NCI-H345 treated with DMSO at 0.1 percent for 48 hours (cell line): ENCODE results near the gene NUDT17.
"Not testable (repeated sequence)": the region's sequence is repeated elsewhere in the genome, so short reads cannot be mapped to it uniquely, and the experiment has no call there.

Experiments used
- DNase-seq: peaks from one replicate; lab custom pipeline; 2025; ENCODE audit not compliant: unreplicated experiment; lab: John Stamatoyannopoulos, UW

NUDT17 gene, protein sequence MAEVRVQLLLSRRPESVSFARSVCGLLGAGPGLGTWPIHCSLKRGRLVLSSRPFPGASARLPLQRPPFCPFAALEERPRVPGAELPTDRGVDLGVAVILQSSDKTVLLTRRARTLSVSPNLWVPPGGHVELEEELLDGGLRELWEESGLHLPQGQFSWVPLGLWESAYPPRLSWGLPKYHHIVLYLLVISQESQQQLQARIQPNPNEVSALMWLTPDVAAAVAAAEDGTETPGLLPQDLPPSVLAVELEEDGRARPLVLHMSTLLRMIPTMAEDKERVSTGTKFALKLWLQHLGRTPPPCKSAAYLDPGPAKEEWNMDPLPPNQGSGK

DNA sequence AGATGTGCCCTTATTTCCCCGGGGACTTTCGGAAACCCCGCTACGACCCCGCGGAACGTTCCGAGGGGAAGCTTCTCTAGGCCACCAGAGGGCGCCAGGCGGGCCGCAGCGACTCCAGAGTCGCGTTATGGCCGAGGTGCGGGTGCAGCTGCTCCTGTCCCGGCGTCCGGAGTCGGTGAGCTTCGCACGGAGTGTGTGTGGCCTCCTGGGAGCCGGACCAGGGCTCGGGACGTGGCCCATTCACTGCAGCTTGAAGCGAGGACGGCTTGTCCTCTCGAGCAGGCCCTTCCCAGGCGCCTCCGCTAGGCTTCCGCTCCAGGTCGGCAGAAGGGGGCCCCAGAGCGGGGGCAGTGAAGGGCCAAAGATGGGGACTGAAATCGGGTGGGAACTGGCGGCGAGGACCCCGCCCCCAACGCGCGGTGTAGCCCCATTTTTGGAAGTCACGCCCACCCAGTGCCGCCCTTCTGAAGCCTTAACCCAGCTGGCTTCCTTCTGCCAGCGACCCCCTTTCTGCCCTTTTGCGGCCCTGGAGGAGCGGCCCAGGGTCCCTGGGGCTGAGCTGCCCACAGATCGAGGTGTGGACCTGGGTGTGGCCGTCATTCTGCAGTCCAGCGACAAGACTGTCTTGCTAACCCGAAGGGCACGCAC, at the start of gene NUDT17:
Gene NUDT17 (plus strand): TSS at position 117 of the 648 bp plus-strand sequence. CDS start 11 bp downstream, at position 128.
- DNase-seq: peak; percentile 92

DNA sequence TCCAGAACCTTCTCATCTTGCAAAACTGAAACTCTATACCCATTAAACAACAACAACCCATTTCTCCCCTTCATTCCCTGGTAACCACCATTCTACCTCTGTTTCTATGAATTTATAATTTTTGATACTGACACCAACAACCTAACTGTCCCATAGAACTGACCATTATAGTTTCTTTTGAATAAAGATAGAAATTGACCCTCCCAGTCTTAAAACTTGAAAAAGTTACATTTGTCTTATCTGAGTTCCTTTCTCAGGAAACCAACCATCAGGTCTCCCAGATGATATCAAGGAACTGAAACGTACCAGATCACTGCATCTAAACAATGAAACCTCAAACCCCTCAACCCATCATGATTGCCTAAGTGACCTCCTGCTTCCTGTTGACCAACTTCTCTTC, 48.7 kb upstream of the NUDT17 start:
- DNase-seq: no peak

DNA sequence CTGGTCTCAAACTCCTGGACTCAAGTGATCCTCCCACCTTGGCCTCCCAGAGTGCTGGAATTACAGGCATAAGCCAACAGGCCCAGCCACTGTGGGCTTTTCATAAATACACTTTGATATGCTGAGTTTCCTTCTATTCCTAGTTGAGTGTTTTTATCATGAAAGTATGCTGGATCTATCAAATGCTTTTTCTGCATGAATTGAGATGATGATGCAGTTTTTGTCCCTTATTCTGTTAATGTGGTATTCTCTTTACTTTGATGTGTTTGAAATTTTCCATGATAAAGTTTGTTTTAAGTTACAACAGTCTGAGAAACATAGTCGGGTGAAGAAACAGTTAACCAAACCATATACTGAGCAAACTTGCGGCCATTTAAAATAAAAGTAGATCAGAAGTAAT, 45.6 kb upstream of the NUDT17 start:
- no peak for DNase-seq

DNA sequence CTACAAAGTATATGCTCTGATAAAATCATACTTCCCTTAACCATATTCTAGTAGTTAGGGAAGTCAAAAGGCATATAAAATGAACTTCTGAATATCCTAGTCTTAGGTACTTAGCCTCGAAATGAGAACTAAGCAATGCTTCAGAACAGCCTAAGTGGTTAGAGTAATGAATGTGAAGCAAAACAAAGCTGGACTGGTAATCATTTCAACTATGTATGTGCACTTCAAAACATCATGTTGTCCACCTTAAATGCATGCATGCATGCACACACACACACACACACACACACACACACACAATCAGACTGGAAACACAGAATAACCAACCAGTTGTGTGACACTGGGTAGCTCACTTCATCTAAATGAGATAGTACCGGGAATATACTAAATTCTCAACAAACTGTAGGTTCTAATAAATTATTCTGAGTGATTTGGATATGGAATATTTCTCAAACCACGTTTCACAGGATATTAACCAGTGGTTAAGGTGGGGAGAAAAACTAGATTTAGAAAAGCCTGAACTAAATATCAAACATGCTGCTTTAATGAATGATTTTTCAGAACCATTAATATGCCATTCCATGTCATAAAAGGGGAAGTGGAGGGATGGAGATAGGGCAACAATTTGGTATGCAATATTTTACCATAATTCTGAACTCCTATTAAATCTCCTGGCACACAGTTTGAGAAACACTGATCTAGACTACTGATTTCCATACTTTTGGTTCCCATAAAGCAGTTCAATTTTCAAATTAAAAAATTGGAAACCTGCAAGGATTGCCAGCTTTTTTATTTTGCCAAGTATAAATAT, 41.0 kb upstream of the NUDT17 start:
- DNase-seq: no peak

DNA sequence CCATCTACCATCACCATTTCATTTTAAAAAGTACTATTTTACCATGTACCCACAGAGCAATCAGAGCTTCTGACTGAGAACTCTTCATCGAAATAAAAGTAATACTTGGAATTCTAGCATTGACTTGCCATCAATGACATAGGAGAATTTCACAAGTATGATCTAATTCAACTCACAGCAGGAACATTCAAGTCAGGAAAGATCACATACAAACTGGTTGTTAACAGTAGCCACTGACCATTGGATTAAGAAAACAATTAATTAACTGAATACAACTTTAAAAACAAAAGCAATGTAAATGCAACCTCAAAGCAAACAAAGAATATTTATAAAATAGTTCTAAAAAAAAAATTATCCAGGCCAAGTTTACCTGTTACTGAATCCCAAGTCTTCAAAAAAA, 40.4 kb upstream of the NUDT17 start:
- no peak for DNase-seq

DNA sequence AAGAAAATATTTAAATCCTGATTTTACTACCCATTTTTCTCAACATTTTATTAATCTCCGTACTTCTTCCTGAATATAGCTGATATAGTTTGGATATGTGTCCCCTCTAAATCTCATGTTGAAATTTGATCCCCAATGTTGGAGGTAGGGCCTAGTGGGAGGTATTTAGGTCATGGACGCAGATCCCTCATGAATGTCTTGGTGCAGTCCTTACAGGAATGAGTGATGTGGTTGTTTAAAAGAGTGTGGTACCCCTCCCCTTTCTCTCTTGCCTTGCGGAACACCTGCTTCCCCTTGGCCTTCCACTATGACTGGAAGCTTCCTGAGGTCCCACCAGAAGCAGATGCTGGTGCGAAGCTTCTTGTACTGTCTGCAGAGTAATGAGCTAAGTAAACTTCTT, 39.0 kb upstream of the NUDT17 start:
- no peak for DNase-seq

DNA sequence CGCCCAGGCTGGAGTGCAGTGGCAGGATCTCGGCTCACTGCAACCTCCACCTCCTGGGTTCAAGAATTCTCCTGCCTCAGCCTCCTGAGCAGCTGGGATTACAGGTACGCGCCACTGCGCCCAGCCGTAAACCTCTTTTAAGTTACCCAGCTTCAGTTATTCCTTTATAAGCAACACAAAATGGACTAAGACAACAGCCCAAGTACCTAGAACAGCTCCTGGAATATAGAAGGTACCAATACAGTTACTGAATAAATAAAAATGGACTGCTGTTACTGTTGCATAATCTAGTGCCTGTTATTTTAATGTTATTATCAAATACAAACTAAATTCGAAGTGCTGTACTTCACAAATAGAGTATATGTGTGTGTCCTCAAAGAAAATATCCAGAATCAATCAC, 38.6 kb upstream of the NUDT17 start:
- no peak for DNase-seq

DNA sequence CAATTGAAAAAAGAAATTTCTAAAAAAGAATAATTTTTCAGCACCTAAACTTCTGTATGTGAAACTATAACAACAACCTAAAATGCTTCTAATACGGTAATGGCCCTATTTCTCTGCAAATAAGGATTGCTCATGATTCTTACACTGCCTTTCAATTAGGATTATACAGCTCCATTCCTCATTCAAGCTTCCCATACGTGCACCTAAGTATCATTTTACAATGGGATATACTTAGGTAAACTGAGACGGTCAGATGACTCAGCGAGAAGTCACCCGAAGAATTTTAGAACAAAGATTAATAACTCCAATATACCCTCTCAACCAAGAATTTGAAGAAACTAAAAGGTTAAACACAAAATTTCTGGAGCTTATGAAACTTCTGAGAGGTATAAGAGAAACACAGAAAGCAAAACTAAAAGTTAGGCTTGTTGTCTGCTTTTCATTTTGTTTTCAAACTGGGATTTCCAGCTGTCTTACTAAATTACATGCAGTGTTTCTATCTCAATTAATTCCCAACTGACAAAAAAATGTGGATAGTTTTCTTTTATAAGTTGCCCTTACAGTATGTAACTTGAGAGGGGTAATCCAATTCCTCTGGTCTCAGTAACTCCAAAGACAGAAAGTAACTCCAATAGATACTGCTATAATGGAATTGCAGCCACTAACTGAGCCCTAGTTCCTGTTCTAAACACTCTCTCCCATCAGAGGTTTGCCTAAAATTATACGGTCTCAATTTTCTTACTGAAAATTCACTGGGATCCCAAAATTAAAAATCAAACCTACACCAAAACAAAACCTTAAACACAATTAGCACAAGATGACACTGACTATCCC, 32.2 kb upstream of the NUDT17 start:
- DNase-seq: not testable (repeated sequence)

DNA sequence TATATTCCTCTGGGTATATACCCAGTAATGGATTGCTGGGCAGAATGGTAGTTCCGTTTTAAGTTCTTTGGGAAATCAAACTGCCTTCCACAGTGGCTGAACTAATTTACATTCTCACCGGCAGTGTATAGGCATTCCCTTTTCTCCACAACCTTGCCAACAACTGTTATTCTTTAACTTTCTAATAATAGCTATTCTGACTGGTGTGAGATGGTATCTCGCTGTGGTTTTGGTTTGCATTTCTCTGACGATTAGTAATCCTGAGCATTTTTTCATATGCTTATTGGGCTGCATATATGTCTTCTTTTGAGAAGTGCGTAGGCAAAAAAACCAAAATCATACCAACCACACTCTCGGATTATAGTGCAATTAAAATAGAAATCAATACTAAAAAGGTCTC, 27.3 kb upstream of the NUDT17 start:
- not testable (repeated sequence) for DNase-seq

DNA sequence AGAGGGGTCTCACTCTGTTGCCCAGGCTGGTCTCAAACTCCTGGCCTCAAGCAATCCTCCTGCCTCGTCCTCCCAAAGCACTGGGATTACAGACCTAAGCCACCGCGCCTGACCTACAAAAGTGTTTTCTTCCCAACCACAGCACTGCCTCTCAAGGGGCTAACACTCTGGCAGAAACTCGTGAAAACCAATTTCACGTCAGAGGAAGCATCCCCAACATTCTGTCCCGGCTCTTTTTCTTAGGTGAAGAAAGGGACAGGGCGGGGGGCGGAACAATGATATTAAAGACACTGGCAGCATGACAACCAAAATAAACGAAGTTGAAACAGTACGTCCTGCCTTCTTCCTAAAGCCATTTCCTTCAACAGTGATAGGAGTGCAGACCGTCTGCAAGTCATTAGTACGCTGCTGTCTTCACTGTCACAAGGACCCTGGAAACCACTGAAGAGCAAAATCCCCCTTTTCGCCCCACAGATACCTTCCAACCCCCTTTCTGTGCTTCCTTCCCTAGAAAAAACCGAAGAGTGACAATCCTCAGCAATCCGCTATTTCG, 22.6 kb upstream of the NUDT17 start:
- not testable (repeated sequence) for DNase-seq

DNA sequence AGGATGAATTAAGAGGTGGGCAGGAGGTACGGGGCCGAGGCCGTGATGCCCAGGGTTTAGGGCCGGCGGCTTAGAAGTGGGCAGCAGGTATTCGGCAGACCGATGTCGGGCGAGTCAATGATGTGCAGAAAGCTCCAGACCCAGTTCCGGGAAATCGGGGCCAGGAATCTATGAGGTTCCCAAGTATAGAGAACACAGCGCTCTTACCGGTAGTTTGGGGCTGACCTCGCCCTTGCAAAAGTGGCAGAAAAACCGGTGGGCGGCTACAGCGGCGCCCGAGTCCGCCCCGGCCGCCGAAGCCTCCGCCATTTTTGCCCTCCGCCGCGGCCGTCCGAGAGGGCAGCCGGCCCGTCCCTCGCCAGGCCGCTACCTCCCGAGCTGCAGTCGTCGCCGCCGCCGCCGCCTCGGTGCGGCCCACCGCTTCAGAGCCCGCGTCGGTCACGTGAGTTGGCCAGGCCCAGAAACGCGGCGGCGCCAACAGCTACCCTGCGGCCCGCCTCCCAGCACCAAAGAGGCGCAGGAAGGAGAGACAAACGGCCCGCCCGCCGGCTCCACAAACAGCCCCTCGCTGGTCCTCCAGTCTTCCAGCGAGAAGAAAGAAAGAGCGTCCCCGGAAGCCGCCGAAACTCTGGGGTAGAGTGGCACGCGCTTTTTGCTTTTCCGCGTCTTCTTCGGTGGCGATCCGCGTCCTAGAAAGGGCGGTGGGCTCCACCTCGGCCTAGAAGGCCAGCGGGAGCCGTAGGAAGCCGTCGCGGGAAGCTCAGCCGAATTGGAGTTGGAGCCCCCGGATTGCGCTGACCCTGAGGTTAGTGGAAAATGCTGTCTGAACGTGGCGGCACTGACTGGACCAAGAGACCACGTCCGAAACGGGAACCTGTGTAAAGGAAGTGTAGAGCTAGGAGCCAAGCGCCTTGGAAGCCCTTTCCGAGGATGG, 21.6 kb upstream of the NUDT17 start, which contains the start of the genes POLR3C and RNF115:
Gene POLR3C (plus strand): TSS at position 636 of the 934 bp plus-strand sequence. CDS start 1,577 bp downstream, outside the sequence.
Gene RNF115 (minus strand): TSS at position 531 of the 934 bp plus-strand sequence. CDS start 222 bp downstream, at position 309.
- DNase-seq: peak; percentile 95

DNA sequence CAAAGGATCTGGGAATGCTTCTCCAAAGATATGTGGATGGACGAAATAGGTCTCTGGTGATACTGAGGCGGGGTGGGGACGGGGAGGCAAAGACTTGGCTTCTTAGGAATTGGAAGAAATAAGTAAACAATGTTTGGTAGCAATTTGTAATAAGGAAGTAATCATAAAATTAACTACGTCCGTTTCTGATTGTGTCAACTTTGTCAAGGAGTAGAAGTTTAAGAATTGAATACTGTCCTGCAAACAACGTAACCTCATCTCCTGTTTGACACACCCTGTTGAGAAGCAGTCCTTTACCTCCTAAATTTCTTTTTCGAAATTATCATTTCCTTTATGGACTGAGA, 21.0 kb upstream of the NUDT17 start:
- DNase-seq: no peak

DNA sequence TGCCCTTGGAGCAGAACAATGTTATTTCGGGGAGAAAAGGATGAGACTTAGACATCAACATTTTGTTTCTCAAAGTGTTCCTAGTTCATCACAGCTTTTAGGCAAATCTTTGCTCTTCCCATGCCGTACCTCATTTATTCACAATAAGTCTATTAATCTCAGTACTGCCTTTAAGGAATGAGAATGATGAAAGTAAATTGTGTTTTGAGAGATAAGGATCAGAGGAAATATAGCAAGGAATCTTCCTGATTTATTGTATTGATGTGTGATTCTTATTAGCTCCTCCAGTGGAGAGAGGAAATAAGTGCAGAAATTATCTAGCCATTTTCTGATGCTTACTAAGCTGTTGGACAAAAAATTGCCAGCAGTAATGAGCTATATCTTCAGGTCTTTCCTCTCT, 19.4 kb upstream of the NUDT17 start:
- no peak for DNase-seq

DNA sequence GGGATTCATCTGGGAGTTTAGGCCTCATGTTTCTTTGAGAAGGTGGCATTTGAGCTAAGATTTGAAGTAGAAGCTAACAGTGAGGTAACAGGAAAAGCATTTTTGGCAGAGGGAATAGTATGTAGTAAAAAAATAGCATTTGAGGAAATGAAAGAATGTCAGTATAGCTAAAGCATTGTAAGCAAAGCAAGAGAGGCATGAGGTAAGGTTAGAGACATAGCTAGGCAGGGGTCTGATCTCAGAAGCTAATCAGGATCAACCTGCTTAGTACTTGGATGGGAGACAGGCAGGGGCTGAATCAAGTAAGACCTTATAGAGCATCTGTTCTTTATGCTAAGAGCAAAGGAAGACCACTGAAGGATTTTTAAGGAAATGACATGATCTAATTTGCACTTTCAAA, 17.5 kb upstream of the NUDT17 start:
- DNase-seq: no peak

DNA sequence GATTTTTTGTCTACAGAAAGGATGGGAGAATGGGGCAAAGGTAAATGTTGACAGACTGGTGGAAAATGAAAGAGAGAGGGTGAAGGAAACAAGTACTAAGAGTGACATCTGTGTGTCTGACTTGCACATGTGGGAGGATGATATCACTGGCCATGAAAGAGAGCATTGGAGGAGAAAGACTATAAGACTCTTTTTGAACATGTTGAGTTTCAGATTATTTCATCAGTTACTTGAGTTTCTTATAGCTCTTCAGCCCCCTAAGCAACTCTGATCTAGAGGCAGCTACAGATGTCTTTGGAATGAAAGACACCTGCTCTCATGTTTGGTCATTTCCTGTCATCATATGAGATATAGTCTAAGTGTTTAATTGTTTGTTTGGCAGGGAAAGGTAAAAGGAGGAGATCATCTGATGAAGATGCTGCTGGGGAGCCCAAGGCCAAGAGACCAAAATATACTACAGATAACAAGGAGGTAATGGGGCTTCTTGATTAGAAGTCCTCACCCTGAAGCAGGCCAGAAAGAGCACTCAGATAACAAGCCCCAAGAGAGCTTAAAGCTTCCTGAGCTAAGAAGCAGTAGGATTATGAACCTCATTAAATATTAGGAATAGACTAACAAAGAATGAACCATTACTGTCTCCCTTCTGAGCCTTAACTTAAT, 16.9 kb upstream of the NUDT17 start:
- no peak for DNase-seq

DNA sequence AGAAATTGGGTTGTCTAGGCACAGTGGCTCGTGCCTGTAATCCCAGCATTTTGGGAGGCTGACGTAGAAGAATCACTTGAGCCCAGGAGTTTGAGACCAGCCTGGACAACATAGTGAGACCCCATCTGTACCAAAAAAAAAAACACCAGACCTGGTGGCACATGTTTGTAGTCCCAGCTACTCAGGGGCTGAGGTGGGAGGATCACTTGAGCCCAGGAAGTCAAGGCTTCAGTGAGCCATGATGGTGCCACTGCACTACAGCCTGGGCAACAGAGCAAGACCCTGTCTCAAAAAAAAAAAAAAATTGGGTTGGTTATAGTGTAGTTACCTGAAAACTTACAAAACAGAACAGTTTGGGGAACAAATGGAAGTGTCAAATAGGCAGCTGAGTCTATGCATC, 14.6 kb upstream of the NUDT17 start:
- DNase-seq: not testable (repeated sequence)

DNA sequence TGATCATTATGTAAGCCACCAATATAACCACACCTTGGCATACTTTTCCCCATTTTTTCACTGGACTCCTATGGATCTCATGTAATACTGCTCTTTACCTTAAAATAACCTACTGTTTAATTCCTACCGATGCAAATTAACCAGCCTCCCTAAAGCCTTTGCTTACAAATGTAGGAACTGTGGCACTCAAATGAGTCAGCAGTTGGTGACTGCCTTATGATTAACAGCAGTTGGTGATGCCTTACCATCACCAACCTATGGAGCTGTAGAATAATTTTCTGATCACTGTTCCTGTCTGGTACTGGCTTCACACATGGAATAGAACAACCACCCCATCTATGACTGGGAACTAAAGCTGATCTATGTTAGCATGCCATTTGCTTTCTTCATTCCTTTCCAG, 7.8 kb upstream of the NUDT17 start:
- DNase-seq: no peak

DNA sequence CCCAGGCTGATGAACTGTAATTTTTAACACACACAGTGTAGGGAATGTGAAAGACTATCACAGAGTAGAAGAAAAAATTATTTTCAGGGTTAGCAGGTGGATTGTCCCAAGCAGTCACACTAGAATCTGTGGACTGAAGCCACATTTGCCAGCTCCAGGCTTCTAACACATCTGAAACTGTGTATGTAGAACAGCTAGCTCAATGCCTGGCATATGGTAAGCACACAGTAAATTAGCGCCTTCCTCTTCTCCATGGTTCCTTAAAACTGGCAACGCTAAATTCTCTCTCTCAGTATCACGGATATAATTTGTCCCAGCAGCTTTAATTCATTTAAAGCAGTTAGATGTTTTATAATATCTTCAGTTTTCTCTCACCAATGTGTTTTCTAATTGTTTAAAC, 2.4 kb upstream of the NUDT17 start:
- no peak for DNase-seq

DNA sequence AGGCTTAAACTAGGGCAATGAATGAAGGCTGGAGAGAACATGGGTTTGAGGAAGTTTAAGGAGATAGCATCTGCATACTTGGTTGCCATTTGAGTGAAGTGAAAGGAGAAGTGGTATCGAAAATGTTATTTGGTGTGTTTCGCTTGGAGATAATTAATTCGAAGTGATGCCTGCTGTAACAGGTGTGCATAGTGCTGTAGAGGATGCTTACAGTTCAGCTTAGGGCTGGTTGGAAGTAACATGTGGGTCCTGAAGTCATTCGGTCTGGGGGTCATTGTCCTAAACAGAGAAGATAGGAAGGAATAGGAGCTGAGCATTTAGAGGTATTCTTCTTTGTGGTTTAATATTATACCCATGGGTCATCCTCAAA, 301 bp upstream of the NUDT17 start:
- no peak for DNase-seq
